Urinary bladder (tissue), 4 donors: ENCODE data around the gene CLPTM1. TPM values are rescaled to one million over a fixed set of nuclear protein-coding genes. Genes with fewer than 3 reads are reported as not detected.
"Not testable (repeated sequence)": the region's sequence is repeated elsewhere in the genome, so short reads cannot be mapped to it uniquely, and the experiment has no call there.

Source experiments
- DNase-seq: peaks from one replicate; pipeline ENCODE4 v3.0.0-alpha.2; 2015; ENCODE audit errors: extremely low spot score
- H3K27ac ChIP-seq: one replicate; pipeline ENCODE4 v1.5.1; 2013; ENCODE audit warnings: low read depth, mild to moderate bottlenecking, moderate library complexity
- H3K36me3 ChIP-seq: one replicate; pipeline ENCODE4 v1.6.1; 2013; ENCODE audit warnings: mild to moderate bottlenecking, moderate library complexity; ENCODE audit not compliant: insufficient read depth
- H3K4me1 ChIP-seq: one replicate; pipeline ENCODE4 v1.6.1; 2013; ENCODE audit warnings: mild to moderate bottlenecking, moderate library complexity; ENCODE audit not compliant: insufficient read depth
- H3K4me3 ChIP-seq: one replicate; pipeline ENCODE4 v1.5.1; 2013; ENCODE audit warnings: low read depth, low read length
- WGBS: extraction: QIAGEN DNeasy Blood & Tissue Kit; methylation state at CpG from one replicate; pipeline ENCODE4 v1.1.7; 2013; 5-methylcytosine and 5-hydroxymethylcytosine counted together
- polyA plus RNA-seq: library from polyadenylated mRNA; stranded (reverse); fragments of 200-250 nt; gene quantifications from one replicate; pipeline ENCODE4 v1.2.3, GENCODE V29; 2013
- total RNA-seq: library from RNA; depleted of rRNA; stranded (reverse); fragments of >200 nt; gene quantifications from one replicate; pipeline ENCODE4 v1.2.3, GENCODE V29; 2014
- donor health status: healthy with polysubstance abuse.
- donor health status: healthy.

CLPTM1 gene
- total and polyA plus RNA-seq, 2 donors = 27.3 to 104 TPM

DNA sequence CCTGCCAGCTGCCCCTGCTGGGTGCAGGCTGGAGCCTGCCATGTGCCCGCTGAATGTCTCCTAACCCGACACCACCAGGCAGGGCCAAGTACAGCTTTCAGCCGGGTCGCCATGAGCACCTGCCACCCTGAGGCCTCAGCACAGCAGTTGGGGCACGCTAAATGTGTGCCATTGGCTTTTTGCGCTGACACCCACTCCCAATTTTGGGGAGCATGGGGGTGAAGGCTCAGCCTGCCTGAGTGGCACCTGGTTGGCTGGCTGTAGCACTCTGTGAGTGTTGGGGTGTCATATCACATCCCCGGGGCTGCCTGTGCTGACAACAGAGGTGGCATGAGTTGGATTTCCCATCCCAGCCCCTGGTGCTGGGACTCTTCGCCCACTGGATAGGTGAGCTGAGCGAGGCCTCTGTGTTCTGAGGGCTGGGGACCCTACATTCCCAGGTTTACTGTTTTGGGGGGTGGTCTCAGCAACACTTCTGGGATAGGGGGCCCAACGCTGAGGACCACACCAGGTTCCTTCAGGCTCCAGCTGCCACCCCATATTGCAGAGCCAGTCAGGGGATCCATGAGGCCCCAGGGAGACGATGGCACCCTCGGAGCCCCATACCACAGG, 38.9 kb downstream of the CLPTM1 start:
- 90% methylated on average over 12 of the region's 12 CpGs for WGBS
- Histone ChIP-seq H3K27ac (no peak overlapping the region), H3K4me3 (no peak overlapping the region), H3K4me1 (no peaks in the 10 kb centered on the region), H3K36me3 (peaks cover 4% of the 10 kb centered on the region)
- no peak for DNase-seq

DNA sequence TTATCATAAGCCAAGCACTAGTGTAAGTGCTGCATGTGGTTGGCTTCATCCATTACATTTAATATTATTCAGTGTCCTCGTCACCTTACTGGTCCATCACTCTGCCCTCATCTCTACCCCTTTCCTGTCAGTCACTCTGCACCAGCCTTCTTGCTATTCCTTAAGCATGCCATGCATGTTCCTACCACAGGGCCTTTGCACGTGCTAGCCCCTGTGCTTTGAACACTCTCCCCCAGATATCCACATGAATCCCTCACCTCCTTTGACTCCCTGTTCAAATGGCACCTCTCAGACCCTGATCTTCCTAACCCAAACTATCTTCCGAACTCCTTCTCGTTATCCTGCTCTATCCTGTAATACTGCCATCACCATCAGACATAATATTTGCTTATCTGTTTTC, 42.8 kb downstream of the CLPTM1 start:
- Histone ChIP-seq H3K4me1 (no peaks in the 10 kb centered on the region), H3K4me3 (no peak overlapping the region), H3K27ac (no peak overlapping the region), H3K36me3 (no peaks in the 10 kb centered on the region)
- WGBS = 83% methylated on average over 4 of the region's 4 CpGs
- DNase-seq = no peak

DNA sequence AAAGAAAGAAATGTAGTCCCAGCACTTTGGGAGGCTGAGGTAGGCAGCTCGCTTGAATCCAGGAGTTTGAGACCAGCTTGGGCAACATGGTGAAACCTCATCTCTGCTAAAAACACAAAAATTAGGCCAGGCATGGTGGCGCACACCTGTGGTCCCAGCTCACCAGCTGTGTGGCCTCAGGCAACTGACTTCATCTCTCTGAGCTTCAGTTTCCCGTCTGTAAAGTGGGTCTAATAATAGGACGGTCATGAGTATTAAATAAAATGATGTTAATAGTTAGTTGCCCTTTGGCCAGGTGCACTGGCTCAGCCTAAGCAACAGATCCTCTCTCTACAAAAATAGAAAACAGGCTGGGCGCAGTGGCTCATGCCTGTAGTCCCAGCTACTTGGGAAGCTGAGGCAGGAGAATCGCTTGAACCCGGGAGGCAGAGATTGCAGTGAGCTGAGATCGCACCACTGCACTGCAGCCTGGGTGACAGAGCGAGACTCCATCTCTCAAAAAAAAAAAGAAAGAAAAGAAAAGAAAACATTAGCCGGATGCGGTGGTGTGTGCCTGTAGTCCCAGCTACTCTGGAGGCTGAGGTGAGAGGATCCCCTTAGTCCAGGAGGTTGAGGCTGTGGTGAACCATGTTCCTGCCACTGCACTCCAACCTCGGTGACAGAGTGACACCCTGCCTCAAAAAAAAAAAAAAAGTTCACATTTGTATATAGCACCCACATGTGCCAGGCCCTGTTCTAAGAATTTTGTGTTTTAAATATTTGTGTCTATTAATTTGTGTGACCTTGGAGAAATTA, 44.1 kb downstream of the CLPTM1 start:
- not testable (repeated sequence) for H3K27ac ChIP-seq, H3K4me1 ChIP-seq, H3K4me3 ChIP-seq, DNase-seq, H3K36me3 ChIP-seq
- 80% methylated on average over 12 of the region's 12 CpGs for WGBS

DNA sequence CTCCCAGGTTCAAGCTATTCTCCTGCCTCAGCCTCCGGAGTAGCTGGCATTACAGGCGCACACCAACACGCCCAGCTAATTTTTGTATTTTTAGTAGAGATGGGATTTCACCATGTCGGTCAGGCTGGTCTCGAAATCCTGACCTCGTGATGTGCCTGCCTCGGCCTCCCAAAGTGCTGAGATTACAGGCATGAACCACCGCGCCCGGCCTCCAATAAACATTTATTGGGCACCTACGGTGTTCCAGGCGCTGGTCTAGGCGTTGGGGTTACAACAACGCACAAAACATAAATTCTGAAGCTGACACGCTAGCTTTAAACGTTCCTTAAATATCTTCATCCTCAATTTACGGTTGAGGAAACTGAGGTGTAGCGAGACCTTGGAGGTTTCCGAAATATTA, 45.5 kb downstream of the CLPTM1 start:
- 66% methylated on average over 19 of the region's 19 CpGs for WGBS
- not testable (repeated sequence) for H3K4me3 ChIP-seq, H3K4me1 ChIP-seq, H3K27ac ChIP-seq, H3K36me3 ChIP-seq, DNase-seq

DNA sequence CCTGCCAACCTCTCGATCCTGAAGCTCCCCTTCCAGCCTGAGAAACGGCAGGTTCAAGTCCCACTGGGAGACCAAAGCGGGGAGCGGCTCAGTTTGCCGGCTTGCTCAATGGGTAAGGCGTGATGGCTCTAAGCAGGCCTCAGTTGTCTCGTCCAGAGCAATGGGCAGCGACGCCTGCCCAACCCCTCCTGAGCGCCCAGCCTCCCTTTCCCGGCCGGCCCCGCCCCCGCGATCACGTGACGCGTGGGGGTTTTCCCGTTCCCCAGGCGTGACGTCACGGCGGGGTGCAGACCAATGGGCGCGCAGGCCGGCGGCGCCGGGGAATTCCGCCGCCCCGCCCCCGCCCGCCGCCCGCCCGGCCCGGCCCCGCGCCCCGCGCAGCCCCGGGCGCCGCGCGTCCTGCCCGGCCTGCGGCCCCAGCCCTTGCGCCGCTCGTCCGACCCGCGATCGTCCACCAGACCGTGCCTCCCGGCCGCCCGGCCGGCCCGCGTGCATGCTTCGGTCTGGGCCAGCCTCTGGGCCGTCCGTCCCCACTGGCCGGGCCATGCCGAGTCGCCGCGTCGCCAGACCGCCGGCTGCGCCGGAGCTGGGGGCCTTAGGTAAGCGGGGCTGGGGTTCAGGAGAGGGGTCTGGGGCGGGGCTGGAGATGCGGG, 46.0 kb downstream of the CLPTM1 start, which contains the start of gene RELB:
TSS of gene RELB (plus strand) at position 378 of the 653 bp plus-strand sequence. CDS start at position 494, 116 bp downstream.
- 2% methylated on average over 78 of the region's 79 CpGs for WGBS
- Histone ChIP-seq H3K27ac (peak within 1 kb of the TSS; percentile 97), H3K4me3 (peak within 1 kb of the TSS; percentile 88), H3K4me1 (no peaks in the 10 kb centered on the region), H3K36me3 (no peaks in the 10 kb centered on the region)
- DNase-seq = peak; percentile 76

GRCh38 chr19:45003485-45003884, 48.3 kb downstream of the CLPTM1 start:
- Histone ChIP-seq H3K4me3 (no peak overlapping the region), H3K4me1 (no peaks in the 10 kb centered on the region), H3K36me3 (no peaks in the 10 kb centered on the region), H3K27ac (no peak overlapping the region)
- 97% methylated on average over 4 of the region's 4 CpGs for WGBS
- no peak for DNase-seq

GRCh38 chr19:45005787-45006186, 50.6 kb downstream of the CLPTM1 start:
- no peak for DNase-seq
- no peaks in the 10 kb centered on the region for H3K36me3 ChIP-seq
- 73% methylated on average over 9 of the region's 9 CpGs for WGBS
- H3K4me1 ChIP-seq = no peaks in the 10 kb centered on the region
- no peak overlapping the region for H3K27ac ChIP-seq
- H3K4me3 ChIP-seq = no peak overlapping the region

DNA sequence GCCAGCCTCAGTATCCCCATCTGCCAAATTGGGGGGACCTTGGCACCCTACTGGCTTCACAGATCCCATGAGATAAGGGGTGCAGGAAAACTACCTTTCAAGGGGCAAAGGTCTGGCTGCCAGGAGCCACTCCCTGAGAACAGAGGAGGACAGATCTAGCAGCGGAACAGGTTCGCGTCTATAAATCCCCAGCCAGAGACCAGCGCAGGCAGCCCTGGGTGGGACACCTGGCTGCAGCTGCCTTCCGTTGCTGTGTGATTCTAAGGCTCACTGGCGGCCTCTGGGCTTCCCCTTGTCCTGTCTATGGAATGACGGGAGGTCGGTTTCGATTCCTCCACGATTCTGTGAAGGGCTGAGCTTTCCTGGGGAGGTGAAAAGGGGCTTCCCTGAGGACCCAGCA, 53.4 kb downstream of the CLPTM1 start:
- no peaks in the 10 kb centered on the region for H3K36me3 ChIP-seq
- 63% methylated on average over 10 of the region's 10 CpGs for WGBS
- no peak for DNase-seq
- no peak overlapping the region for H3K27ac ChIP-seq
- no peak overlapping the region for H3K4me3 ChIP-seq
- no peaks in the 10 kb centered on the region for H3K4me1 ChIP-seq

DNA sequence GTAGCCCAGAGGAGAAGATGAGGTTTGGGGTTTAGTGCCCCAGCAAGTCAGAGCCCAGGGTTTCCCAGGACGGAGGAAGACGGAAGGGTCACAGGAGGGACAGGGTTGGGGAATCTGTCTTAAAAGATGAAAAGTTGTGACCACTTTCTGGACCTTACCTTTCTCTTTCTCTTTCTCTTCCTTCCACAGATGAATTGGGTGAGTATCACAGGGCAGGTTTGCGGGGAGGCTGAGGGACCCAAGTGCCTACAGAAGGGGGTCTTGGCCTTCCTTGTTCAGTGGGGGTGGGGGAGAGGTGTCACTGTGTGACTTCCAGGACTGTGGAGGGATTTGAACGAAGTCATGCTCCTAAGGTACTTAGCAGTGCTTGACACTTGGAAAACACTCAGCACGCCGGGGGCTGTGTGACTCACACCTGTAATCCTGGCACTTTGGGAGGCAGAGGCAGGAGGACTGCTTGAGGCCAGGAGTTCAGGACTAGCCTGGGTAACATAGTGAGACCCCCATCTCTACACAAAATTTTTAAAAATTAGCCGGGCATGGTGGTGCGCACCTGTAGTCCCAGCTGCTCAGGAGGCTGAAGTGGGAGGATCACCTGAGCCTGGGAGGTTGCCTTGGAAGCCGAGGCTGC, 54.6 kb downstream of the CLPTM1 start:
- no peaks in the 10 kb centered on the region for H3K4me1 ChIP-seq
- no peak for DNase-seq
- WGBS = 89% methylated on average over 9 of the region's 9 CpGs
- H3K36me3 ChIP-seq = no peaks in the 10 kb centered on the region
- no peak overlapping the region for H3K27ac ChIP-seq
- no peak overlapping the region for H3K4me3 ChIP-seq

- no peak for DNase-seq
- Histone ChIP-seq H3K4me1 (no peaks in the 10 kb centered on the region), H3K27ac (no peak overlapping the region), H3K36me3 (no peaks in the 10 kb centered on the region), H3K4me3 (no peak overlapping the region)
- WGBS = 50% methylated on average over 6 of the region's 6 CpGs
Observed at GRCh38 chr19:45010306-45010705, 55.1 kb downstream of the CLPTM1 start.

- Histone ChIP-seq H3K4me3 (no peak overlapping the region), H3K4me1 (no peaks in the 10 kb centered on the region), H3K27ac (no peak overlapping the region), H3K36me3 (no peaks in the 10 kb centered on the region)
- DNase-seq = no peak
- WGBS = 95% methylated on average over 42 of the region's 42 CpGs
Observed at GRCh38 chr19:45011959-45012358, 56.8 kb downstream of the CLPTM1 start.

- Histone ChIP-seq H3K36me3 (no peaks in the 10 kb centered on the region), H3K27ac (no peak overlapping the region), H3K4me1 (no peaks in the 10 kb centered on the region), H3K4me3 (no peak overlapping the region)
- DNase-seq = no peak
- WGBS = 57% methylated on average over 13 of the region's 13 CpGs
Observed at GRCh38 chr19:45016388-45017314, 61.5 kb downstream of the CLPTM1 start.

DNA sequence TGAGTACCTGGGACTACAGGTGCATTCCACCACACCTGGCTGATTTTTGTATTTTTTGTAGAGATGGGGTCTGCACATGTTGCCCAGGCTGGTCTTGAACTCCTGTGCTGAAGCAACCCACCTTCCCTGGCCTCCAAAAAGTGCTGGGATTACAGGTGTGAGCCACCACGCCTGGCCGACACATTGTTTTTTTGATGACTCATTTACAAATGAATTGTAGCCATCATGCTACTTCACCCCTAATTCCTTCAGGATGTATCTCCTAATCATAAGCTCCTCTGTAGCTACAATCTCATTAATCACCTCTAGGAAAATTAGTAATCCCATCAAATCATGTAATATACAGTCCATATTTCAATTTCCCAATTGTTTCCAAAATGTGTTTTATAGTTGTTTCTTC, 64.0 kb downstream of the CLPTM1 start:
- no peak for DNase-seq
- WGBS = 89% methylated on average over 2 of the region's 2 CpGs
- no peak overlapping the region for H3K27ac ChIP-seq
- H3K36me3 ChIP-seq = no peaks in the 10 kb centered on the region
- no peaks in the 10 kb centered on the region for H3K4me1 ChIP-seq
- no peak overlapping the region for H3K4me3 ChIP-seq
